Left ventricle myocardium inferior (tissue), 1 donor: ENCODE data around the gene PTK7. TPM values are rescaled to one million over a fixed set of nuclear protein-coding genes. Genes with fewer than 3 reads are reported as not detected.
"Not testable (repeated sequence)": the region's sequence is repeated elsewhere in the genome, so short reads cannot be mapped to it uniquely, and the experiment has no call there.

Source experiments
- DNase-seq: peaks from one replicate; pipeline ENCODE4 v3.0.0-alpha.2; 2020
- H3K27ac ChIP-seq: fragments of 200-600 bp; replicated peaks from 2 replicates; pipeline ENCODE4 v1.8.0; 2021
- H3K27me3 ChIP-seq: fragments of 200-600 bp; 2 replicates; pipeline ENCODE4 v1.8.0; 2021; ENCODE audit warnings: low read depth
- H3K36me3 ChIP-seq: fragments of 200-600 bp; 2 replicates; pipeline ENCODE4 v1.8.0; 2021
- H3K4me1 ChIP-seq: fragments of 200-600 bp; 2 replicates; pipeline ENCODE4 v1.8.0; 2021
- H3K4me3 ChIP-seq: fragments of 200-600 bp; 2 replicates; pipeline ENCODE4 v1.8.0; 2021; ENCODE audit warnings: mild to moderate bottlenecking, moderate library complexity
- H3K9me3 ChIP-seq: fragments of 200-600 bp; replicated peaks from 2 replicates; pipeline ENCODE4 v1.8.0; 2021
- intact Hi-C: fragments of 100-400 bp; cut with micrococcal nuclease; formaldehyde crosslinking; loops from one replicate; pipeline ENCODE4 v1.11.0; 2022
- total RNA-seq: library from RNA; stranded (reverse); fragmentation: NEBNext Ultra II Directional; extraction: Animal tissue kit (Norgen Biotek cat#: 25700); gene quantifications from one replicate; pipeline ENCODE4 v1.2.1, GENCODE V29; 2021
- TF ChIP-seq, protein P1 (sequence below): fragments of 200-600 bp; IDR thresholded peaks from 2 replicates; pipeline ENCODE4 v1.8.0; 2021; ENCODE audit warnings: antibody characterized with exemption, mild to moderate bottlenecking, borderline replicate concordance
- donor health status: DM: no; HTN: yes; CAD: no; lungs with severe emphysema.

Gene PTK7
- total RNA-seq, 1 donor from 2014 or later: 2.6 TPM

DNA sequence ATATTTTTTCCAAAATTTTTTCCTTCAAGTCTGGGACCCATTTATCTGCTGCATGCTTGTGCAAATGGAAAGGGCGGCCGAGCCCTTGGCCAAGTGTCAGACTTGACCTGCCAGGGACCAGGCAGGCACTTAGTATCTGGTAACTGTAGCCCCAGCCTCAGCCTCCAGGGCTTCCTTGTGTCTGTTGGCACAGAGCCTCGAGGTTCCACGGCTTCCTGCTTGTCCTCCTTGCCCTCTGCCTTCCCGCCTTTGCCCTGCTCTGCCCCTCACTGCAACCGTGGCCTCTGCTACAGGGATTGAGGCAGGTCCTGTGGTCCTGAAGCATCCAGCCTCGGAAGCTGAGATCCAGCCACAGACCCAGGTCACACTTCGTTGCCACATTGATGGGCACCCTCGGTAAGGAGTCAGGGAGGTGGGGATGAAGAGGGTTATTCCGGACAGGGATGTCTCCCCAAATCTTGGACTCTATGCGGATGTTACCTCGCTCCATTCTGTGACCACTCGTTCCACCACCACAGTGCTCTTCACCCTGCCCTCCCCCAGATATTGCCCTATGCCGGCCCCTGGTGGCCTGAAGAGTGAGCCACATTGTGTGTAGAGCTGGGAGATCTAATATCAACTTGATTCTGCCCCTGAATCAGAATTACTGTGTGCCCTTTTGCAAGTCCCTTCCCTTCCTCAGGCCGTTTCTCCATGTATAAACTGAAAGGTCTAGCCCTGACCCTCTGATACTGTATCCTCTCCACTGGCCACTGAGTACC lies 53.5 kb downstream of the PTK7 start:
- intact Hi-C loops: no loop called here
- peaks cover 5% of the 10 kb centered on the region for H3K4me1 ChIP-seq
- DNase-seq: no peak
- H3K9me3 ChIP-seq: no peaks in the 10 kb centered on the region
- H3K27me3 ChIP-seq: peaks cover 4% of the 10 kb centered on the region
- no peaks in the 10 kb centered on the region for H3K36me3 ChIP-seq
- no peak overlapping the region for H3K27ac ChIP-seq
- TF ChIP-seq, protein P1, sequence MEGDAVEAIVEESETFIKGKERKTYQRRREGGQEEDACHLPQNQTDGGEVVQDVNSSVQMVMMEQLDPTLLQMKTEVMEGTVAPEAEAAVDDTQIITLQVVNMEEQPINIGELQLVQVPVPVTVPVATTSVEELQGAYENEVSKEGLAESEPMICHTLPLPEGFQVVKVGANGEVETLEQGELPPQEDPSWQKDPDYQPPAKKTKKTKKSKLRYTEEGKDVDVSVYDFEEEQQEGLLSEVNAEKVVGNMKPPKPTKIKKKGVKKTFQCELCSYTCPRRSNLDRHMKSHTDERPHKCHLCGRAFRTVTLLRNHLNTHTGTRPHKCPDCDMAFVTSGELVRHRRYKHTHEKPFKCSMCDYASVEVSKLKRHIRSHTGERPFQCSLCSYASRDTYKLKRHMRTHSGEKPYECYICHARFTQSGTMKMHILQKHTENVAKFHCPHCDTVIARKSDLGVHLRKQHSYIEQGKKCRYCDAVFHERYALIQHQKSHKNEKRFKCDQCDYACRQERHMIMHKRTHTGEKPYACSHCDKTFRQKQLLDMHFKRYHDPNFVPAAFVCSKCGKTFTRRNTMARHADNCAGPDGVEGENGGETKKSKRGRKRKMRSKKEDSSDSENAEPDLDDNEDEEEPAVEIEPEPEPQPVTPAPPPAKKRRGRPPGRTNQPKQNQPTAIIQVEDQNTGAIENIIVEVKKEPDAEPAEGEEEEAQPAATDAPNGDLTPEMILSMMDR: peak; percentile 65
- H3K4me3 ChIP-seq: no peak overlapping the region

DNA sequence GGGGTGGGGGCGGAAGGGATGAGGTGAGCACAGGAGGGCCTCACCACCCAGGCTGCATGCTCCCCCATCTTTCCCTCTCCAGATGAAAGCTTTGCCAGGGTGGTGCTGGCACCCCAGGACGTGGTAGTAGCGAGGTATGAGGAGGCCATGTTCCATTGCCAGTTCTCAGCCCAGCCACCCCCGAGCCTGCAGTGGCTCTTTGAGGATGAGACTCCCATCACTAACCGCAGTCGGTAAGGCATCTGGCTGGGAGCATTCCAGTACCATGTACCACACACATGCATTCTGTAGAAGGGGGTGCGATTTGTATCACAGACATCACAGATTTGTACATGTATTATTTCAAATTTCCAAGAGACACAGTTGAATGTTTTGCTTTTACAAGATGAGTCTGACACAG lies 54.3 kb downstream of the PTK7 start:
- peaks cover 5% of the 10 kb centered on the region for H3K4me1 ChIP-seq
- no peak overlapping the region for H3K27ac ChIP-seq
- peaks cover 4% of the 10 kb centered on the region for H3K27me3 ChIP-seq
- H3K4me3 ChIP-seq: no peak overlapping the region
- TF ChIP-seq, protein P1: no peak
- H3K9me3 ChIP-seq: no peaks in the 10 kb centered on the region
- no peak for DNase-seq
- H3K36me3 ChIP-seq: no peaks in the 10 kb centered on the region
- intact Hi-C loops: no loop called here

DNA sequence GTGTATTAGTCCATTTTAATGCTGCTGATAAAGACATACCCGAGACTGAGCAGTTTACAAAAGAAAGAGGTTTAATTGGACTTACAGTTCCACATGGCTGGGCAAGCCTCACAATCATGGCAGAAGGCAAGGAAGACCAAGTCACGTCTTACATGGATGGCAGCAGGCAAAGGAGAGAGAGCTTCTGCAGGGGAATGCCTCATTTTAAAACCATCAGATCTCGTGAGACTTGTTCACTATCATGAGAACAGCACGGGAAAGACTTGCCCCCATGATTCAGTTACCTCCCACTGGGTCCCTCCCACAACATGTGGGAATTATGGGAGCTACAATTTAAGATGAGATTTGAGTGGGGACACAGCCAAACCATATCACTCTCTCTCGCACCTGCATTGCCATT lies 55.3 kb downstream of the PTK7 start:
- H3K4me3 ChIP-seq, H3K9me3 ChIP-seq, H3K36me3 ChIP-seq, H3K27me3 ChIP-seq, intact Hi-C loops, H3K4me1 ChIP-seq, H3K27ac ChIP-seq, DNase-seq: not testable (repeated sequence)

DNA sequence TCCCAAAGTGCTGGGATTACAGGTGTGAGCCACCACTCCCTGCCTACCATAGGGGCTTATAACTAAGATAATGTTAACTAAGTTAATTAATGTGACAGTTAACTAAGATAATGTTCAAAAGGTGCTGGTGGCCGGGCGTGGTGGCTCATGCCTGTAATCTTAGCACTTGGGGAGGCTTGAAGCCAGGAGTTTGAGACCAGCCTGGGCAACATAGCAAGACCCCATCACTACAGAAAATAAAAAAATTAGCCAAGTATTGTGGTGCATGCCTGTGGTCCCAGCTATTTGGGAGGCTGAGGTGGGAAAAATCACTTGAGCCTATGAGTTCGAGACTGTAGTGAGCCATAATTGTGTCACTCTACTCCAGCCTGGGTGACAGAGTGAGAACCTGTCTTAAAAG lies 62.2 kb downstream of the PTK7 start:
- no peak for DNase-seq
- no peaks in the 10 kb centered on the region for H3K27me3 ChIP-seq
- H3K9me3 ChIP-seq: no peaks in the 10 kb centered on the region
- no peak overlapping the region for H3K4me3 ChIP-seq
- intact Hi-C loops: no loop called here
- H3K27ac ChIP-seq: no peak overlapping the region
- peaks cover 5% of the 10 kb centered on the region for H3K4me1 ChIP-seq
- TF ChIP-seq, protein P1: no peak
- no peaks in the 10 kb centered on the region for H3K36me3 ChIP-seq

DNA sequence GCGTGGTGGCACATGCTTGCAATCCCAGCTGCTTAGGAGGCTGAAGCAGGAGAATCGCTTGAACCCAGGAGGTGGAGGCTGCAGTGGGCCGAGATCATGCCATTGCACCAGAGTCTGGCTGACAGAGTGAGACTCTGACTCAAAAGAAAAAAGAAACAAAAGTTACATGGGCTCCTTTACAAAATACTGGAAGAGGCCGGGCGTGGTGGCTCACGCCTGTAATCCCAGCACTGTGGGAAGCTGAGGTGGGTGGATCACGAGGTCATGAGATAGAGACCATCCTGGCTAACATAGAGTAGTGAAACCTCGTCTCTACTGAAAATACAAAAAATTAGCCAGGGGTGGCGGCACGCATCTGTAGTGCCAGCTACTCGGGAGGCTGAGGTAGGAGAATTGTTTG lies 63.9 kb downstream of the PTK7 start:
- DNase-seq, H3K9me3 ChIP-seq, H3K4me3 ChIP-seq, H3K27ac ChIP-seq, H3K36me3 ChIP-seq, H3K27me3 ChIP-seq: not testable (repeated sequence)
- H3K4me1 ChIP-seq: peaks cover 16% of the 10 kb centered on the region
- intact Hi-C loops: loop anchor here (10.0 kb wide), 1 partner anchor 235 kb away; no protein-coding TSS in a partner anchor

DNA sequence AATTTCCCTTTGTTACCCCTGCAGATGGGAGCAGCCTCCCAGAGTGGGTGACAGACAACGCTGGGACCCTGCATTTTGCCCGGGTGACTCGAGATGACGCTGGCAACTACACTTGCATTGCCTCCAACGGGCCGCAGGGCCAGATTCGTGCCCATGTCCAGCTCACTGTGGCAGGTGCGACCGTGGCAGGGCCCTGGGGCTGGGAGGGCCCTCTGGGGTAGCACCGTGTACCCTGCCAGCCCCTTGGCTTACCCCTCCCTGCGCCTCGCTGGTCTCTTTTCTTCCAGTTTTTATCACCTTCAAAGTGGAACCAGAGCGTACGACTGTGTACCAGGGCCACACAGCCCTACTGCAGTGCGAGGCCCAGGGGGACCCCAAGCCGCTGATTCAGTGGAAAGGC lies 65.5 kb downstream of the PTK7 start:
- Histone ChIP-seq H3K4me1 (peaks cover 16% of the 10 kb centered on the region), H3K27me3 (no peaks in the 10 kb centered on the region), H3K4me3 (no peak overlapping the region), H3K36me3 (no peaks in the 10 kb centered on the region), H3K27ac (no peak overlapping the region), H3K9me3 (no peaks in the 10 kb centered on the region)
- DNase-seq: no peak
- intact Hi-C loops: loop anchor here (10.0 kb wide), 1 partner anchor 237 kb away; no protein-coding TSS in a partner anchor
- TF ChIP-seq, protein P1: no peak
